KOPT-K1 (cell line): ENCODE results near the gene LIME1.
"Not testable (repeated sequence)": the region's sequence is repeated elsewhere in the genome, so short reads cannot be mapped to it uniquely, and the experiment has no call there.

Experiments
- H3K27ac ChIP-seq: fragments of 200-600 bp; sonication (generic); 2 replicates; pipeline ENCODE4 v1.5.1; 2016; ENCODE audit warnings: antibody characterized with exemption, mild to moderate bottlenecking, low read depth, low read length; ENCODE audit not compliant: poor library complexity, severe bottlenecking
- H3K36me3 ChIP-seq: fragments of 200-600 bp; sonication (generic); 2 replicates; pipeline ENCODE4 v1.5.1; 2017; ENCODE audit warnings: antibody characterized with exemption, mild to moderate bottlenecking, low read length, moderate library complexity; ENCODE audit not compliant: insufficient read depth
- H3K9me3 ChIP-seq: fragments of 200-600 bp; sonication (generic); 2 replicates; pipeline ENCODE4 v1.5.1; 2017; ENCODE audit warnings: antibody characterized with exemption, low read length, mild to moderate bottlenecking; ENCODE audit not compliant: insufficient read depth, poor library complexity, severe bottlenecking

LIME1 gene

GRCh38 chr20:63775096-63775978, 38.9 kb downstream of the LIME1 start:
- no peaks in the 10 kb centered on the region for H3K36me3 ChIP-seq
- H3K27ac ChIP-seq: no peak overlapping the region
- H3K9me3 ChIP-seq: no peaks in the 10 kb centered on the region

- H3K36me3 ChIP-seq: not testable (repeated sequence)
Observed at GRCh38 chr20:63776875-63777274, 40.4 kb downstream of the LIME1 start.

GRCh38 chr20:63777614-63778013, 41.1 kb downstream of the LIME1 start:
- no peaks in the 10 kb centered on the region for H3K36me3 ChIP-seq
- H3K27ac ChIP-seq: no peak overlapping the region
- no peaks in the 10 kb centered on the region for H3K9me3 ChIP-seq

More at GRCh38 chr20:63776875-63777274, 40.4 kb downstream of the LIME1 start:
- not testable (repeated sequence) for H3K9me3 ChIP-seq, H3K27ac ChIP-seq

GRCh38 chr20:63778034-63778752, 41.7 kb downstream of the LIME1 start:
- no peak overlapping the region for H3K27ac ChIP-seq

GRCh38 chr20:63778857-63779256, 42.4 kb downstream of the LIME1 start:
- Histone ChIP-seq H3K9me3 (no peaks in the 10 kb centered on the region), H3K27ac (no peak overlapping the region), H3K36me3 (no peaks in the 10 kb centered on the region)

More at GRCh38 chr20:63778034-63778752, 41.7 kb downstream of the LIME1 start:
- H3K36me3 ChIP-seq: no peaks in the 10 kb centered on the region
- no peaks in the 10 kb centered on the region for H3K9me3 ChIP-seq

GRCh38 chr20:63781181-63781580, 44.7 kb downstream of the LIME1 start:
- H3K36me3 ChIP-seq: no peaks in the 10 kb centered on the region
- H3K27ac ChIP-seq: no peak overlapping the region
- no peaks in the 10 kb centered on the region for H3K9me3 ChIP-seq

- Histone ChIP-seq H3K36me3 (no peaks in the 10 kb centered on the region), H3K27ac (no peak overlapping the region), H3K9me3 (no peaks in the 10 kb centered on the region)
Observed at GRCh38 chr20:63782051-63782471, 45.6 kb downstream of the LIME1 start.

GRCh38 chr20:63782521-63782971, 46.1 kb downstream of the LIME1 start:
- no peaks in the 10 kb centered on the region for H3K36me3 ChIP-seq
- H3K9me3 ChIP-seq: no peaks in the 10 kb centered on the region
- H3K27ac ChIP-seq: no peak overlapping the region

GRCh38 chr20:63783970-63784369, 47.5 kb downstream of the LIME1 start:
- H3K27ac ChIP-seq: no peak overlapping the region
- H3K9me3 ChIP-seq: no peaks in the 10 kb centered on the region
- H3K36me3 ChIP-seq: no peaks in the 10 kb centered on the region

GRCh38 chr20:63785691-63786131, 49.2 kb downstream of the LIME1 start:
- Histone ChIP-seq H3K9me3 (no peaks in the 10 kb centered on the region), H3K36me3 (no peaks in the 10 kb centered on the region), H3K27ac (no peak overlapping the region)

GRCh38 chr20:63787302-63787701, 50.8 kb downstream of the LIME1 start:
- H3K36me3 ChIP-seq: no peaks in the 10 kb centered on the region
- H3K9me3 ChIP-seq: no peaks in the 10 kb centered on the region
- H3K27ac ChIP-seq: no peak overlapping the region

- no peaks in the 10 kb centered on the region for H3K36me3 ChIP-seq
- H3K9me3 ChIP-seq: no peaks in the 10 kb centered on the region
- no peak overlapping the region for H3K27ac ChIP-seq
Observed at GRCh38 chr20:63787749-63788148, 51.3 kb downstream of the LIME1 start.
